Measurements from ENCODE around the gene FCGR3B. TPM values are rescaled to one million over a fixed set of nuclear protein-coding genes. Genes with fewer than 3 reads are reported as not detected.
"Not testable (repeated sequence)": the region's sequence is repeated elsewhere in the genome, so short reads cannot be mapped to it uniquely, and the experiment has no call there.

FCGR3B gene
- total RNA-seq, 1 donor from 2014 or later, result not detected

- not testable (repeated sequence) for DNase-seq (ENCODE audit: low read depth); H3K9ac ChIP-seq (ENCODE audit: low read length); H3K4me2 ChIP-seq (ENCODE audit: low read length); H3K27ac ChIP-seq (ENCODE audit: low read depth, low read length); H3K27ac Mint-ChIP-seq (ENCODE audit: unreplicated experiment); H3K27me3 ChIP-seq (ENCODE audit: insufficient read depth, low read length); H4K20me1 ChIP-seq (ENCODE audit: insufficient read depth, low read length); H3K9me3 Mint-ChIP-seq (ENCODE audit: unreplicated experiment); H3K79me2 ChIP-seq (ENCODE audit: insufficient read depth, low read length); H3K27me3 Mint-ChIP-seq (ENCODE audit: low read depth, unreplicated experiment); H3K4me3 ChIP-seq (ENCODE audit: insufficient read depth, low read depth, low read length); FAIRE-seq; H3K4me1 Mint-ChIP-seq (ENCODE audit: low read depth, unreplicated experiment); H3K4me1 ChIP-seq (ENCODE audit: insufficient read depth, low read length); H2AFZ ChIP-seq (ENCODE audit: low read depth, low read length); H3K36me3 ChIP-seq (ENCODE audit: insufficient read depth, low read length); H3K36me3 Mint-ChIP-seq (ENCODE audit: low read depth, unreplicated experiment); H3K9me3 ChIP-seq (ENCODE audit: insufficient read depth, low read depth, low read length); H3K4me3 Mint-ChIP-seq (ENCODE audit: unreplicated experiment)
Observed at GRCh38 chr1:161664689-161665088, 33.7 kb upstream of the FCGR3B start.

GRCh38 chr1:161663569-161663968, 32.6 kb upstream of the FCGR3B start:
- H3K79me2 ChIP-seq (ENCODE audit: insufficient read depth, low read length); DNase-seq (ENCODE audit: low read depth); H3K27me3 ChIP-seq (ENCODE audit: insufficient read depth, low read length); H3K9ac ChIP-seq (ENCODE audit: low read length); H3K9me3 Mint-ChIP-seq (ENCODE audit: unreplicated experiment); H3K27ac Mint-ChIP-seq (ENCODE audit: unreplicated experiment); H2AFZ ChIP-seq (ENCODE audit: low read depth, low read length); H3K4me3 ChIP-seq (ENCODE audit: insufficient read depth, low read depth, low read length); FAIRE-seq; H3K36me3 ChIP-seq (ENCODE audit: insufficient read depth, low read length); H3K4me1 ChIP-seq (ENCODE audit: insufficient read depth, low read length); H3K36me3 Mint-ChIP-seq (ENCODE audit: low read depth, unreplicated experiment); H3K27me3 Mint-ChIP-seq (ENCODE audit: low read depth, unreplicated experiment); H3K27ac ChIP-seq (ENCODE audit: low read depth, low read length); H3K9me3 ChIP-seq (ENCODE audit: insufficient read depth, low read depth, low read length); H3K4me1 Mint-ChIP-seq (ENCODE audit: low read depth, unreplicated experiment); H3K4me2 ChIP-seq (ENCODE audit: low read length); H4K20me1 ChIP-seq (ENCODE audit: insufficient read depth, low read length); H3K4me3 Mint-ChIP-seq (ENCODE audit: unreplicated experiment): not testable (repeated sequence)

- not testable (repeated sequence) for H3K79me2 ChIP-seq (ENCODE audit: insufficient read depth, low read length); H3K4me2 ChIP-seq (ENCODE audit: low read length); H3K27me3 ChIP-seq (ENCODE audit: insufficient read depth, low read length); H3K36me3 ChIP-seq (ENCODE audit: insufficient read depth, low read length); H3K27ac Mint-ChIP-seq (ENCODE audit: unreplicated experiment); H2AFZ ChIP-seq (ENCODE audit: low read depth, low read length); H3K9ac ChIP-seq (ENCODE audit: low read length); H3K36me3 Mint-ChIP-seq (ENCODE audit: low read depth, unreplicated experiment); FAIRE-seq; H3K9me3 Mint-ChIP-seq (ENCODE audit: unreplicated experiment); H4K20me1 ChIP-seq (ENCODE audit: insufficient read depth, low read length); H3K9me3 ChIP-seq (ENCODE audit: insufficient read depth, low read depth, low read length); H3K4me3 ChIP-seq (ENCODE audit: insufficient read depth, low read depth, low read length); H3K4me3 Mint-ChIP-seq (ENCODE audit: unreplicated experiment); DNase-seq (ENCODE audit: low read depth); H3K4me1 ChIP-seq (ENCODE audit: insufficient read depth, low read length); H3K27ac ChIP-seq (ENCODE audit: low read depth, low read length); H3K4me1 Mint-ChIP-seq (ENCODE audit: low read depth, unreplicated experiment); H3K27me3 Mint-ChIP-seq (ENCODE audit: low read depth, unreplicated experiment)
Observed at GRCh38 chr1:161662684-161663339, 31.8 kb upstream of the FCGR3B start, which contains the start of gene FCGR2B. TSS of gene FCGR2B (plus strand) at chr1:161663143. CDS start at chr1:161663242, 99 bp downstream.

- not testable (repeated sequence) for H3K4me3 Mint-ChIP-seq (ENCODE audit: unreplicated experiment); H3K4me1 Mint-ChIP-seq (ENCODE audit: low read depth, unreplicated experiment); H3K4me1 ChIP-seq (ENCODE audit: insufficient read depth, low read length); H3K9me3 ChIP-seq (ENCODE audit: insufficient read depth, low read depth, low read length); H3K9ac ChIP-seq (ENCODE audit: low read length); FAIRE-seq; DNase-seq (ENCODE audit: low read depth); H3K27ac Mint-ChIP-seq (ENCODE audit: unreplicated experiment); H3K4me3 ChIP-seq (ENCODE audit: insufficient read depth, low read depth, low read length); H3K4me2 ChIP-seq (ENCODE audit: low read length); H3K27me3 Mint-ChIP-seq (ENCODE audit: low read depth, unreplicated experiment); H3K27me3 ChIP-seq (ENCODE audit: insufficient read depth, low read length); H3K36me3 Mint-ChIP-seq (ENCODE audit: low read depth, unreplicated experiment); H3K9me3 Mint-ChIP-seq (ENCODE audit: unreplicated experiment); H3K27ac ChIP-seq (ENCODE audit: low read depth, low read length); H2AFZ ChIP-seq (ENCODE audit: low read depth, low read length); H4K20me1 ChIP-seq (ENCODE audit: insufficient read depth, low read length); H3K79me2 ChIP-seq (ENCODE audit: insufficient read depth, low read length); H3K36me3 ChIP-seq (ENCODE audit: insufficient read depth, low read length)
Observed at GRCh38 chr1:161661660-161662311, 30.8 kb upstream of the FCGR3B start.

- H3K4me3 Mint-ChIP-seq (ENCODE audit: unreplicated experiment); H3K4me1 Mint-ChIP-seq (ENCODE audit: low read depth, unreplicated experiment); H3K9me3 Mint-ChIP-seq (ENCODE audit: unreplicated experiment); H3K27ac ChIP-seq (ENCODE audit: low read depth, low read length); H3K4me2 ChIP-seq (ENCODE audit: low read length); H3K27me3 Mint-ChIP-seq (ENCODE audit: low read depth, unreplicated experiment); H3K36me3 Mint-ChIP-seq (ENCODE audit: low read depth, unreplicated experiment); H3K79me2 ChIP-seq (ENCODE audit: insufficient read depth, low read length); H3K9me3 ChIP-seq (ENCODE audit: insufficient read depth, low read depth, low read length); H3K36me3 ChIP-seq (ENCODE audit: insufficient read depth, low read length); H3K9ac ChIP-seq (ENCODE audit: low read length); H3K4me3 ChIP-seq (ENCODE audit: insufficient read depth, low read depth, low read length); H2AFZ ChIP-seq (ENCODE audit: low read depth, low read length); H3K4me1 ChIP-seq (ENCODE audit: insufficient read depth, low read length); FAIRE-seq; H4K20me1 ChIP-seq (ENCODE audit: insufficient read depth, low read length); DNase-seq (ENCODE audit: low read depth); H3K27ac Mint-ChIP-seq (ENCODE audit: unreplicated experiment); H3K27me3 ChIP-seq (ENCODE audit: insufficient read depth, low read length): not testable (repeated sequence)
Observed at GRCh38 chr1:161658524-161658923, 27.5 kb upstream of the FCGR3B start.

- FAIRE-seq; H3K4me3 Mint-ChIP-seq (ENCODE audit: unreplicated experiment); H3K36me3 Mint-ChIP-seq (ENCODE audit: low read depth, unreplicated experiment); H3K9ac ChIP-seq (ENCODE audit: low read length); H3K27me3 ChIP-seq (ENCODE audit: insufficient read depth, low read length); H3K4me1 Mint-ChIP-seq (ENCODE audit: low read depth, unreplicated experiment); H3K79me2 ChIP-seq (ENCODE audit: insufficient read depth, low read length); H4K20me1 ChIP-seq (ENCODE audit: insufficient read depth, low read length); DNase-seq (ENCODE audit: low read depth); H3K4me1 ChIP-seq (ENCODE audit: insufficient read depth, low read length); H3K27me3 Mint-ChIP-seq (ENCODE audit: low read depth, unreplicated experiment); H3K9me3 ChIP-seq (ENCODE audit: insufficient read depth, low read depth, low read length); H3K36me3 ChIP-seq (ENCODE audit: insufficient read depth, low read length); H3K4me3 ChIP-seq (ENCODE audit: insufficient read depth, low read depth, low read length); H3K27ac ChIP-seq (ENCODE audit: low read depth, low read length); H3K27ac Mint-ChIP-seq (ENCODE audit: unreplicated experiment); H3K9me3 Mint-ChIP-seq (ENCODE audit: unreplicated experiment); H2AFZ ChIP-seq (ENCODE audit: low read depth, low read length); H3K4me2 ChIP-seq (ENCODE audit: low read length): not testable (repeated sequence)
Observed at GRCh38 chr1:161653971-161654370, 23.0 kb upstream of the FCGR3B start.
